Mesendoderm (in vitro differentiated cells): ENCODE data around the gene BRICD5.
"Not testable (repeated sequence)": the region's sequence is repeated elsewhere in the genome, so short reads cannot be mapped to it uniquely, and the experiment has no call there.

Source experiments
- DNase-seq: peaks from one replicate; pipeline ENCODE4 v3.0.0; 2013
- H2AK5ac ChIP-seq: 2 replicates; pipeline ENCODE4 v1.6.1; 2013; ENCODE audit warnings: low read length, inconsistent platforms
- H2BK120ac ChIP-seq: 2 replicates; pipeline ENCODE4 v1.6.1; 2013; ENCODE audit warnings: low read depth, mild to moderate bottlenecking, low read length, moderate library complexity, mixed read lengths
- H2BK15ac ChIP-seq: replicated peaks from 2 replicates; pipeline ENCODE4 v1.6.1; 2013; ENCODE audit warnings: low read depth, mild to moderate bottlenecking, moderate library complexity
- H2BK5ac ChIP-seq: 2 replicates; pipeline ENCODE4 v1.6.1; 2013; ENCODE audit warnings: low read length, inconsistent platforms
- H3K18ac ChIP-seq: 2 replicates; pipeline ENCODE4 v1.6.1; 2013; ENCODE audit warnings: mild to moderate bottlenecking, low read length, mixed read lengths
- H3K23ac ChIP-seq: one replicate; pipeline ENCODE4 v1.6.1; 2013; ENCODE audit warnings: low read length
- H3K27ac ChIP-seq: 2 replicates; pipeline ENCODE4 v1.5.1; 2013; ENCODE audit warnings: low read depth, mild to moderate bottlenecking, inconsistent platforms, low read length, moderate library complexity
- H3K27me3 ChIP-seq: 2 replicates; pipeline ENCODE4 v1.6.1; 2013; ENCODE audit warnings: low read length, control low read depth, mild to moderate bottlenecking, inconsistent platforms; ENCODE audit not compliant: insufficient read depth, poor library complexity
- H3K36me3 ChIP-seq: 2 replicates; pipeline ENCODE4 v1.6.1; 2013; ENCODE audit warnings: low read length, inconsistent platforms; ENCODE audit not compliant: control insufficient read depth, insufficient read depth
- H3K4ac ChIP-seq: one replicate; pipeline ENCODE4 v1.6.1; 2013; ENCODE audit warnings: low read depth, mild to moderate bottlenecking, low read length, moderate library complexity
- H3K4me1 ChIP-seq: 2 replicates; pipeline ENCODE4 v1.6.1; 2013; ENCODE audit warnings: low read depth, low read length, inconsistent platforms; ENCODE audit not compliant: control insufficient read depth
- H3K4me2 ChIP-seq: 2 replicates; pipeline ENCODE4 v1.6.1; 2013; ENCODE audit warnings: low read length
- H3K4me3 ChIP-seq: 2 replicates; pipeline ENCODE4 v1.5.1; 2013; ENCODE audit warnings: mild to moderate bottlenecking, low read length
- H3K56ac ChIP-seq: one replicate; pipeline ENCODE4 v1.6.1; 2013; ENCODE audit warnings: low read length
- H3K79me1 ChIP-seq: 2 replicates; pipeline ENCODE4 v1.6.1; 2013; ENCODE audit warnings: low read length, inconsistent platforms
- H3K79me2 ChIP-seq: 2 replicates; pipeline ENCODE4 v1.6.1; 2013; ENCODE audit warnings: mild to moderate bottlenecking, low read length; ENCODE audit not compliant: control insufficient read depth, insufficient read depth
- H3K9ac ChIP-seq: 2 replicates; pipeline ENCODE4 v1.6.1; 2013; ENCODE audit warnings: low read length, inconsistent platforms
- H4K5ac ChIP-seq: one replicate; pipeline ENCODE4 v1.6.1; 2013; ENCODE audit warnings: low read length
- H4K8ac ChIP-seq: one replicate; pipeline ENCODE4 v1.6.1; 2013; ENCODE audit warnings: low read depth, mild to moderate bottlenecking, control low read depth, low read length, moderate library complexity
- WGBS: extraction: QIAGEN DNeasy Blood & Tissue Kit; methylation state at CpG from one replicate; pipeline ENCODE4 v1.1.7; 2013; ENCODE audit warnings: low lambda C conversion rate, missing lambda C conversion rate; ENCODE audit not compliant: insufficient coverage; ENCODE audit errors: extremely low coverage; 5-methylcytosine and 5-hydroxymethylcytosine counted together

The BRICD5 gene

DNA sequence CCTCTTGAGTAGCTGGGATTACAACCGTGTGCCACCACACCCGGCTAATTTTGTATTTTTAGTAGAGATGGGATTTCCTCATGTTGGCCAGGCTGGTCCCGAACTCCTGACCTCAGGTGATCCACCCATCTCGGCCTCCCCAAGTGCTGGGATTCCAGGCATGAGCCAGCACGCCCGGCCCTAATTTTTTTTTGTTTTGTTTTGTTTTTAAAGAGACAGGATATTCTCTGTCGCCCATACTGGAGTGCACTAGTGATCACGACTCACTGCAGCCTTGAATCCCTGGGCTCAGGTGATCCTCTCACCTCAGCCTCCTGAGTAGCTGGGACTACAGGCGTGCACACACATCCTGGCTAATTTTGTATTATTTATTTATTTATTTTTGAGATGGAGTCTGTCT, 29.7 kb upstream of the BRICD5 start:
- not testable (repeated sequence) for H3K18ac ChIP-seq, H3K4me3 ChIP-seq, H3K4me2 ChIP-seq, H4K5ac ChIP-seq, H2BK120ac ChIP-seq, H2BK15ac ChIP-seq, DNase-seq, H2AK5ac ChIP-seq, H3K9ac ChIP-seq, H4K8ac ChIP-seq, H3K23ac ChIP-seq, H3K4me1 ChIP-seq, H3K79me2 ChIP-seq, H3K27ac ChIP-seq, H3K79me1 ChIP-seq, H2BK5ac ChIP-seq, H3K27me3 ChIP-seq, H3K56ac ChIP-seq, H3K36me3 ChIP-seq, H3K4ac ChIP-seq
- no CpG with 5 or more reads among the region's 9 CpGs for WGBS

DNA sequence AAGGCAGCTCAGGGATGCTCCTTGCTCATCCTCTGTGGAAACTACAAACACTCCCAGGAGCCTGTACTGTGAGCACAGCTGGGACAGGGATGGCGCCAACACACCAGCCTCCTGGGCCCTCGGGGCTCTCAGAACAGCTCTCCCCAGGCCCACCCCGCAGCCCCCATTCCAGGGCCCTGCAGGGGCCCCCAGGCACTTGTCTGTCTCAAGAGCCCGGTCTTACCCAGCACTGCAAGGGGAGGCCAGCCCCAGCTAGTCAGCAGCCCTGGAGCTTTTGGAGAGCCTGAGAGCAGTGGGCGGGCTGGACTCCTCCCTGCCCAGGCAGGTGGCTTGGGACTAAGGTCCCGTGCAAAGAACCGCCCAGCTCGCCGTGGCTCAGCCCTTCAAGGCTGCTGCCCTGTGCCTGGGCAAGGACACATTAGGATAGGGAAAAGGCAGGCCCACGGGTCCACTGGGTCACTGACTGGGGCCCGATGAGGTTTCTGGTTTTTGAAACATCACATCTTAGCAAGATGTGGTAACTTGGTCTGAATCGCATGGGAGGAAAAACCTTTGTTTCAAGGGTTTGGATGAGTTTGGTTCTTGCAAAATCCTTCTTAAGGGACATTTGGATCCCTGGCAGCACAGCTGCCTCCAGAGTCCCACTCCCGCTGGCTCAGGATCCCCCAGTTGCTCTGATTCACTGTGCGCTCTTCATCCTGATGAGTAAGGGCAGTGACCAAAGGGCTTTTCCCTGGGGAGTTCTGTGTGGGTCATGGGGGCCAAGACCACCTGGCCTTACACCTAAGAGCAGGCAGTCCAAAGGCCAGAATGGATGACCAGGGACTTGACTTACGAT, 28.4 kb upstream of the BRICD5 start:
- Histone ChIP-seq H3K27ac (no peak overlapping the region), H3K4me2 (no peak overlapping the region), H2BK15ac (no peak overlapping the region), H3K4me1 (no peaks in the 10 kb centered on the region), H3K4ac (no peak overlapping the region), H3K9ac (no peak overlapping the region), H3K56ac (no peak overlapping the region), H2BK5ac (no peak overlapping the region), H3K79me2 (no peaks in the 10 kb centered on the region), H4K5ac (no peak overlapping the region), H3K23ac (no peak overlapping the region), H3K4me3 (no peak overlapping the region), H4K8ac (no peak overlapping the region), H2BK120ac (no peak overlapping the region), H3K36me3 (no peaks in the 10 kb centered on the region), H2AK5ac (no peak overlapping the region), H3K18ac (no peak overlapping the region), H3K27me3 (peaks cover 3% of the 10 kb centered on the region), H3K79me1 (no peaks in the 10 kb centered on the region)
- no CpG with 5 or more reads among the region's 15 CpGs for WGBS
- peak; percentile 36 for DNase-seq

DNA sequence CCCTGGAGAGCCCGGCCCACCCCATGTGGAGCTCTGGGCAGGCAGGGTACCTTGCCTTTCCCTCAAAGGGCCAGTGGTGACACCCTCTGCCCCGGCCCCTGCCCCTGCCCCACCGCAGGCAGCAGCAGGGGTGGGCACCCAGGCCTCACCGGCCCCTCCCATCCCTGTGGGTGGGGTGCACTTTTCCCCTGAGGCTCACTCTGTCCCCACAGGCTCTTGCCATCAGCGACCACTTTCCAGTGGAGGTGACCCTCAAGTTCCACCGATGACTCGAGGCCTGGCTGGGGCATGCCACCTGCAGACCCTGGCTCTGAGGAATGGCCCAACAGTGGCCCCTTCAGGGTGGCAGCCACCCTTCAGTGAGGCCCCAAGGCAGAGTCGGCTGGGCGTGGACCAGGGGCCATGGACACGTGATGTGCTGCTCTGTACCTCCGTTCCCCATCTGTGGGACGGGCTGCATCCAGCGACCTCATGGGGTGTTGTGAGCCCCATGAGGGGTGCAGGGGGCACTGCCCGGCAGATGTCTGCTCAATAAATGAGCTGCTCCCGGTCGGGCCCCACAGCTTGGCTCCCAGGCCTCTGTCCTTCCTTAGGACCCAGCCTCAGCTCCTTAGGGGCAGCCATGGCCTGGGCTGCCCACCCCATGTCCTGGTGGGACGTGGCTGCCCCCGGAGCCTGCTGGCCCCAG, 27.6 kb upstream of the BRICD5 start:
- H3K23ac ChIP-seq = no peak overlapping the region
- H4K5ac ChIP-seq = no peak overlapping the region
- H3K4me1 ChIP-seq = no peaks in the 10 kb centered on the region
- no peak overlapping the region for H2BK120ac ChIP-seq
- no peak overlapping the region for H3K27ac ChIP-seq
- peak; percentile 32 for DNase-seq
- H3K79me1 ChIP-seq = no peaks in the 10 kb centered on the region
- no peak overlapping the region for H2BK5ac ChIP-seq
- no peak overlapping the region for H3K56ac ChIP-seq
- H3K9ac ChIP-seq = no peak overlapping the region
- H3K27me3 ChIP-seq = peaks cover 3% of the 10 kb centered on the region
- no peaks in the 10 kb centered on the region for H3K79me2 ChIP-seq
- H3K36me3 ChIP-seq = no peaks in the 10 kb centered on the region
- no peak overlapping the region for H3K4ac ChIP-seq
- H4K8ac ChIP-seq = no peak overlapping the region
- H2BK15ac ChIP-seq = no peak overlapping the region
- H3K18ac ChIP-seq = no peak overlapping the region
- WGBS = no CpG with 5 or more reads among the region's 18 CpGs
- H3K4me3 ChIP-seq = no peak overlapping the region
- H3K4me2 ChIP-seq = no peak overlapping the region
- no peak overlapping the region for H2AK5ac ChIP-seq

DNA sequence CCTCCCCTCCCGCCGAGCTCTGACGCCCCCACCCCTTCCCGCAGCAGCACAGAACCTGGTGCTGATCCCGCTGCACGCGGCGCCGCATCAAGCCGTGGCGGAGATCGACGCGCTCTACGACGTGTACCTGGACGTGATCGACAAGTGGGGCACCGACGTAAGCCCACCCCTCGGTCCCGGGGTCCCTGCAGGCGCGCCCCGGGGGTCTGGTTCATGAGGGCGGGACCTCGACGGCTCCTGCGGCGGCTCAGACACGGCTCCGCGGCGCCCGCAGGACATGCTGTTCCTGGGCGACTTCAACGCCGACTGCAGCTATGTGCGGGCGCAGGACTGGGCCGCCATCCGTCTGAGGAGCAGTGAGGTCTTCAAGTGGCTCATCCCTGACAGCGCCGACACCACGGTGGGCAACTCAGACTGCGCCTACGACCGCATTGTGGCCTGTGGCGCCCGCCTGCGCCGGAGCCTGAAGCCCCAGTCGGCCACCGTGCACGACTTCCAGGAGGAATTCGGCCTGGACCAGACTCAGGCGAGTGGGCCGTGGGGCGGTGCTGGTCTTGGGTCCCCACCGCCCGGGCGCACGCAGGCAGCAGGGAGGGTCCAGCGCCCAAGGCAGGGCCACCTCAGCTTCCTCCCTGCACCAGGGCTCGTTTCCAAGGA, 27.0 kb upstream of the BRICD5 start:
- Histone ChIP-seq H3K4ac (no peak overlapping the region), H2AK5ac (no peak overlapping the region), H4K5ac (no peak overlapping the region), H3K4me3 (no peak overlapping the region), H3K79me1 (no peaks in the 10 kb centered on the region), H2BK120ac (no peak overlapping the region), H3K79me2 (no peaks in the 10 kb centered on the region), H3K23ac (no peak overlapping the region), H3K4me1 (no peaks in the 10 kb centered on the region), H3K56ac (peak overlapping the region; percentile 26), H4K8ac (no peak overlapping the region), H3K18ac (no peak overlapping the region), H3K9ac (no peak overlapping the region), H2BK15ac (no peak overlapping the region), H3K36me3 (no peaks in the 10 kb centered on the region), H2BK5ac (no peak overlapping the region), H3K27me3 (peaks cover 3% of the 10 kb centered on the region), H3K4me2 (no peak overlapping the region), H3K27ac (no peak overlapping the region)
- no CpG with 5 or more reads among the region's 65 CpGs for WGBS
- peak; percentile 32 for DNase-seq

DNA sequence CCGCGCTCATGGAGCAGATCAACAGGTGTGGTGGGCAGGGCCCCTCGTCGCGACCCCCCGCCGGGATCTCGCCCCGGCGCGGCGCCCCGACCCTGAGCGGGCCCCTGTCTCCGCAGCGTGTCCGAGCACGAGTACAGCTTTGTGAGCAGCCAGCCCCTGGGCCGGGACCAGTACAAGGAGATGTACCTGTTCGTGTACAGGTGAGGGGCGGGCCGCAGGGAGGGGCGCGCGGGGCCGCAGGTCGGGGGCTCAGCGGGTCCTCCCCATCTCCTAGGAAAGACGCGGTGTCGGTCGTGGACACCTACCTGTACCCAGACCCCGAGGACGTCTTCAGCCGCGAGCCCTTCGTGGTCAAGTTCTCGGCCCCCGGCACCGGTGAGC, 26.4 kb upstream of the BRICD5 start:
- Histone ChIP-seq H3K4me1 (no peaks in the 10 kb centered on the region), H3K27ac (no peak overlapping the region), H2BK120ac (no peak overlapping the region), H3K36me3 (no peaks in the 10 kb centered on the region), H3K79me1 (no peaks in the 10 kb centered on the region), H2BK15ac (no peak overlapping the region), H4K5ac (no peak overlapping the region), H3K4me3 (no peak overlapping the region), H3K27me3 (peaks cover 3% of the 10 kb centered on the region), H2BK5ac (no peak overlapping the region), H3K79me2 (no peaks in the 10 kb centered on the region), H3K23ac (no peak overlapping the region), H3K4ac (no peak overlapping the region), H3K56ac (peak overlapping the region; percentile 25), H3K4me2 (no peak overlapping the region), H2AK5ac (no peak overlapping the region), H3K9ac (no peak overlapping the region), H4K8ac (no peak overlapping the region), H3K18ac (no peak overlapping the region)
- WGBS = no CpG with 5 or more reads among the region's 40 CpGs
- no peak for DNase-seq
